ENCODE results near the gene COMT.

The COMT gene

GRCh38 chr22:19973551-19974267, 32.1 kb downstream of the COMT start:
- TF ChIP-seq CTCF (IDR thresholded peaks at IDR 0.05; ENCODE audit: low read depth, low read length, missing control alignments), result no peak
- no peak for DNase-seq (ENCODE audit: low read depth)
- no peak overlapping the region for H3K4me3 ChIP-seq (ENCODE audit: low read depth, low read length)

GRCh38 chr22:19974268-19974861, 32.8 kb downstream of the COMT start:
- no peak for DNase-seq (ENCODE audit: low read depth)
- no peak for TF ChIP-seq CTCF (IDR thresholded peaks at IDR 0.05; ENCODE audit: low read depth, low read length, missing control alignments)
- H3K4me3 ChIP-seq (ENCODE audit: low read depth, low read length), result no peak overlapping the region

GRCh38 chr22:19974935-19975706, 33.5 kb downstream of the COMT start:
- H3K4me3 ChIP-seq (ENCODE audit: low read depth, low read length), result no peak overlapping the region

GRCh38 chr22:19975707-19976035, 34.1 kb downstream of the COMT start:
- no peak for TF ChIP-seq CTCF (IDR thresholded peaks at IDR 0.05; ENCODE audit: low read depth, low read length, missing control alignments)
- no peak for DNase-seq (ENCODE audit: low read depth)
- H3K4me3 ChIP-seq (ENCODE audit: low read depth, low read length), result no peak overlapping the region

More at GRCh38 chr22:19974935-19975706, 33.5 kb downstream of the COMT start:
- DNase-seq (ENCODE audit: low read depth), result no peak
- TF ChIP-seq CTCF (IDR thresholded peaks at IDR 0.05; ENCODE audit: low read depth, low read length, missing control alignments), result no peak

- H3K4me3 ChIP-seq (ENCODE audit: low read depth, low read length), result no peak overlapping the region
- no peak for DNase-seq (ENCODE audit: low read depth)
- TF ChIP-seq CTCF (IDR thresholded peaks at IDR 0.05; ENCODE audit: low read depth, low read length, missing control alignments), result no peak
These were observed 35.1 kb downstream of the COMT start for GRCh38 chr22:19976671-19977070.

GRCh38 chr22:19977296-19978243, 36.0 kb downstream of the COMT start:
- TF ChIP-seq CTCF (IDR thresholded peaks at IDR 0.05; ENCODE audit: low read depth, low read length, missing control alignments), result no peak
- no peak overlapping the region for H3K4me3 ChIP-seq (ENCODE audit: low read depth, low read length)
- no peak for DNase-seq (ENCODE audit: low read depth)
